ENCODE measurements around the gene LSAMP.
A peak's percentile ranks its signal among the peaks of the same experiment; 100 is the strongest.

The LSAMP gene

DNA sequence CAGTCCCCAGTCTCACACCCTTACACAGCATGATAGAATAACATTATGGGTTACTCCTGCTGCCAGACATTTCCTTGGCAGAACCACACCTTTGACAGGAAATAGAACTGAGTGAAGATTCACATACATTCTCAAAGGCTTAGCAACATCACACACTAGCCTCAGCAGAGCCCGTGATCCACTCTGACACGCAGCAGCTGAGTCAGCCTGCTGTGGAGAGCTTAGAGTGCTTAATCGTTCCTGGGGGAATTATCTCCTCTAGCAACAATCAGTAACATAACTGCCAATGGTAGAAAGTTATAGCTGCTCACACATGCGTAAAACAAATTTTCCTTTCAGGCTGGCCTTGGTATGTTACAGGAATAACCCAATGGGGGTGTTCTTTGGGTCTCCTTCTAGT lies 439.9 kb downstream of the LSAMP start:
- peaks cover 7% of the 10 kb centered on the region for H3K4me1 Mint-ChIP-seq
- peaks cover 3% of the 10 kb centered on the region for H3K27me3 Mint-ChIP-seq (ENCODE audit: low read depth, poor library complexity)
- H3K9me3 Mint-ChIP-seq, result no peaks in the 10 kb centered on the region
- no peaks in the 10 kb centered on the region for H3K36me3 Mint-ChIP-seq (ENCODE audit: low read depth)
- TF ChIP-seq, protein P1, sequence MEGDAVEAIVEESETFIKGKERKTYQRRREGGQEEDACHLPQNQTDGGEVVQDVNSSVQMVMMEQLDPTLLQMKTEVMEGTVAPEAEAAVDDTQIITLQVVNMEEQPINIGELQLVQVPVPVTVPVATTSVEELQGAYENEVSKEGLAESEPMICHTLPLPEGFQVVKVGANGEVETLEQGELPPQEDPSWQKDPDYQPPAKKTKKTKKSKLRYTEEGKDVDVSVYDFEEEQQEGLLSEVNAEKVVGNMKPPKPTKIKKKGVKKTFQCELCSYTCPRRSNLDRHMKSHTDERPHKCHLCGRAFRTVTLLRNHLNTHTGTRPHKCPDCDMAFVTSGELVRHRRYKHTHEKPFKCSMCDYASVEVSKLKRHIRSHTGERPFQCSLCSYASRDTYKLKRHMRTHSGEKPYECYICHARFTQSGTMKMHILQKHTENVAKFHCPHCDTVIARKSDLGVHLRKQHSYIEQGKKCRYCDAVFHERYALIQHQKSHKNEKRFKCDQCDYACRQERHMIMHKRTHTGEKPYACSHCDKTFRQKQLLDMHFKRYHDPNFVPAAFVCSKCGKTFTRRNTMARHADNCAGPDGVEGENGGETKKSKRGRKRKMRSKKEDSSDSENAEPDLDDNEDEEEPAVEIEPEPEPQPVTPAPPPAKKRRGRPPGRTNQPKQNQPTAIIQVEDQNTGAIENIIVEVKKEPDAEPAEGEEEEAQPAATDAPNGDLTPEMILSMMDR (IDR thresholded peaks at IDR 0.05), result no peak
- no peak overlapping the region for H3K4me3 Mint-ChIP-seq
- H3K27ac Mint-ChIP-seq, result no peak overlapping the region
- no peak for DNase-seq

DNA sequence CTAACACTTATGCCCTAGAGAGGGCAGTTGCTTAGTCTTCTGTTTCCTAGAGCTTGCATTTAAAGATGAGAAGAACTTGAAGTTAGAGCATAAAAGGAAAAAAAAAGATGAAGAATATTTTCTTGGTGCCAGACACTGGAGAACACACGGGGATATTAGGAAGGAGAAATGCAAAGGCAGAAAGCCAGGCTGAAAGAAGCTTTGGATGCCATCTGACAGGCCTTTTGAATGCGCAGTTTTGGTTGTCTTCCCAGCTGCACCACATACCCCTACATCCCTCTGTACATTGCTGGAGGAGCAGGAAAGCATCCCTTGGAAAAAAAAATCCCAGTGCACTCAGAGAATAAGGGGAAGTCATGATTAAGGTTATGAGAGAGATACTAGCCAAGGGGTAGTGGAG lies 443.1 kb downstream of the LSAMP start:
- Mint-ChIP-seq H3K4me1 (peaks cover 18% of the 10 kb centered on the region), H3K36me3 (ENCODE audit: low read depth) (no peaks in the 10 kb centered on the region), H3K4me3 (no peak overlapping the region), H3K27ac (no peak overlapping the region), H3K27me3 (ENCODE audit: low read depth, poor library complexity) (no peaks in the 10 kb centered on the region), H3K9me3 (no peaks in the 10 kb centered on the region)
- no peak for DNase-seq
- TF ChIP-seq, protein P1 (IDR thresholded peaks at IDR 0.05), result no peak

DNA sequence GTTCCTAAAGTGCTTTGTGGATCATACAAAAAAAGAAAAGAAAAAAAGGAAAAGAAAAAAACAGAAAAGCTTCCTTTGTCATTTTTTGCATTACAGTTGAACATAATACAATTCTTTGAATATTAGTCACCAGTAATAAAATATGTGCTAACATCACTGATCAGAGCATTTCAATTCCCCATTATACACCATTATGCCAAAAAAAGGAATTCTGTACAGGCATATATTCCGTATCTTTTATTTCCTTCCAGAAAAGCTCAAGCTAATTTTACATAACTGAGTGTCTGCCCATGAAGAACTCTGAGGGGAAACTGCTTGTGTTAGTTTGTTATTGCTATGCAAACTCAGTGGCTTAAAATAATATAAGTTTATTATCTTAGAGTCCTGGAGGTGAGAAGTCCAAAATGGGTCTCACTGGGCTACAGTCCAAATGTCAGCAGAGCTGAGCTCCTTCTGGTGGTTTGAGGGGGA lies 444.1 kb downstream of the LSAMP start:
- Mint-ChIP-seq H3K4me3 (no peak overlapping the region), H3K4me1 (peaks cover 18% of the 10 kb centered on the region), H3K36me3 (ENCODE audit: low read depth) (no peaks in the 10 kb centered on the region), H3K27ac (no peak overlapping the region), H3K9me3 (no peaks in the 10 kb centered on the region), H3K27me3 (ENCODE audit: low read depth, poor library complexity) (no peaks in the 10 kb centered on the region)
- TF ChIP-seq, protein P1 (IDR thresholded peaks at IDR 0.05), result no peak
- DNase-seq, result no peak

DNA sequence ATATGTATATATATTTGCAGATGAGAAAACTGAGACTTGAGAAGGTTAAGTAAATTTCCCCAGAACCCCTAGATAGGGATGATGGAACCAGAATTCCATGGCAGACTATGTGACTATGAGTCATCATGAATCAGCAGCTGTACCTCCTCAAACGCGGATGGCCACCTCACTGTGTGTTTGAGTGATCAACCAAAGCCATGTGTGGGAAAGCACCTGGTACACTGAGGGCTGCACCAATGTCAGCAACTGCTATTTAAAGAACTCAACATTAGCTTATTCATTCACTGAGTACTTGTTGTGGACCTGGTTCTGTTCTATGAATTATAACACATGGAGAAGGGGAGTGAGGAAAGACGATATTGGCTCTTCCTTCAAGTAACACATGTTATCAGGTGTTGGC lies 445.0 kb downstream of the LSAMP start:
- TF ChIP-seq, protein P1 (IDR thresholded peaks at IDR 0.05), result no peak
- Mint-ChIP-seq H3K27ac (no peak overlapping the region), H3K27me3 (ENCODE audit: low read depth, poor library complexity) (no peaks in the 10 kb centered on the region), H3K36me3 (ENCODE audit: low read depth) (no peaks in the 10 kb centered on the region), H3K9me3 (no peaks in the 10 kb centered on the region), H3K4me3 (no peak overlapping the region), H3K4me1 (peaks cover 14% of the 10 kb centered on the region)
- DNase-seq, result no peak

DNA sequence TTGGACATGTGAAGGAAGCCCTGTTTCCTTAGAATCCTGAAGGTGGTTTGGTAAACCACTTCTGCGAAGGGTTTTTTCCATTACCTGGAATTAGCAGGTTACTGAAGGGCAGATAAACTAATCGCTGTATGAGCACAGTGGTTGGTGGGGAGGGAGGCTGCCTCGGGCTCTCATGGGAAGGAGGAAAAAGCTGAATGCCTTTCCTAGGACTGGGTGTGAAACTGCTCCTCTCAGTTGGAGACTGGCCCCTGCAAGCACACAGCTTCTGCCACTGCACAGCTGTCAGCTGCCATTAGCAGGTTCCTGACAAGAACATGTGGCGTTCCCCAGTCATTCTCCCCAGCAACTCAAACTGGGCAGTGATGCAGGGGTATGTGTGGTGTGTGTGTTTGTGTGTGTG lies 445.7 kb downstream of the LSAMP start:
- Mint-ChIP-seq H3K36me3 (ENCODE audit: low read depth) (no peaks in the 10 kb centered on the region), H3K9me3 (no peaks in the 10 kb centered on the region), H3K27me3 (ENCODE audit: low read depth, poor library complexity) (no peaks in the 10 kb centered on the region), H3K4me1 (peaks cover 11% of the 10 kb centered on the region), H3K4me3 (no peak overlapping the region), H3K27ac (no peak overlapping the region)
- DNase-seq, result no peak
- TF ChIP-seq, protein P1 (IDR thresholded peaks at IDR 0.05), result no peak

DNA sequence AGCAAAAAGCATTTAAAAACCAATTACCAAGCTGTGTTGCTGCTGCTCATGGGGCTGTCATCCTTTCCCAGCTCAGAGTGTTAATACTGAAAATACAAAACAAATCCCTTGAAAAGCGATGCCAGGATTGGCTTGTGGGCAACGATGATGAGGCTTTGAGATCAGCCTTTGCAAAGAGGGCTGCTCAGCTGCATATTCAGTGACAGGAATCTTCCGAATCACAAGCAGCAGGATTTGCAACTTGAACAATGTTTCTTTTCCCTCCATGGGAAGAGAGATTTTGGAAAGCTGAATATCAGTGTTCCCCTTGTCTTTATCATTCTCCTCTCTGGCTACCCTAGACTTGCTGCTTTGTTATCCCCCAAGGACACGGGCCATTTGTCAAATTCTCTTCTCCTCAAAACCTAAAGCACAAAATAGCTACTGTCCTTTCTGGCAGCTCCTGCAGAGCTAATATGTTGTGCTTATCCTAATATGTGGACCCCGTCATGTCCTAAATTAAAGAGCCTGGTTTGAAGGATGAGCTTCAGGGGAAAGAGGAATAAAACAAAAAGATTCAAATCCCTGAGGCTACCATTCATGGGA lies 446.2 kb downstream of the LSAMP start:
- TF ChIP-seq, protein P1 (IDR thresholded peaks at IDR 0.05), result no peak
- peak overlapping the region; percentile 47 for H3K27ac Mint-ChIP-seq
- H3K27me3 Mint-ChIP-seq (ENCODE audit: low read depth, poor library complexity), result no peaks in the 10 kb centered on the region
- H3K36me3 Mint-ChIP-seq (ENCODE audit: low read depth), result no peaks in the 10 kb centered on the region
- H3K9me3 Mint-ChIP-seq, result no peaks in the 10 kb centered on the region
- peaks cover 11% of the 10 kb centered on the region for H3K4me1 Mint-ChIP-seq
- DNase-seq, result no peak
- no peak overlapping the region for H3K4me3 Mint-ChIP-seq
